ENCODE results near the gene SNW1.
"Not testable (repeated sequence)": the region's sequence is repeated elsewhere in the genome, so short reads cannot be mapped to it uniquely, and the experiment has no call there.

Gene SNW1

DNA sequence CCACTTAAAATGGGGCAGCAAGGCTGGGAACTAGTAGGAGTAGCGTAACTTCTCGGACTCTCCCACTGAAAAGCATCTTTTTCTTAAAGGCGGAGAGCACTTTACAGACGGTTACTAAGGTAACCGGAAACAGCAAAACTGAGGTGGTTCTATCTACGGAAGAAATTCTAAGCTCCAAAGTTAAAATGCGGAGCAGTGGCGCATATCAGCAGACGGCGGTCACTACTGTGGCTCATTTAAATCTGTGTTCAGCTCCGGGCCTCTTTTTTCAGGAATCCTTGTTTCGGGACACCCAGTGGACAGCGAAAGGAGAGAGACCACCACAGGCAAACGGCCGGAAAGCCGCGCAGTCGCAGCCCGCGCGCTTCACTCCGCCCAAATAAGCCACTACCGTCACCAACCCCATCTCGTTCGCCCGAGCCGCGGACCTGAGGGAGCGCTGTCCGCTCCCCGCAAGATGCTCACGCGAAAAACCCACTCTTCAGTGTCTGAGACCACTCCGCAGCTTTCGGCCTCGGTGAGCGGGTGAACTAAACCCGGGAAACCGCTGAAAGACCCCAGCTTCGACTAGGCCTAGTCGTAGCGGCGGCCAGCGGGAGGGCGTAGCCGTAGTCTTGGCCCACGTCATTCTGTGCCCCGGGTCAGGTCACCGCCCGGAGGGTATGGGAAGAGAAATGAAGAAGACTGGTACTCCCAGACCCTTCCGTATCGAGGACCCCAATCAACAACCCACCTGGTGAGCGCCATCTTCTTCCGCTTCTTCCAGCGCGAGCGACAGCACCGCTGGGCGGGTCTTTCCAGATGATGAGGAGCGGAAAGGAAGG, at the start of gene SNW1:
Gene SNW1, minus strand, starts transcription at position 776 of the 824 bp plus-strand sequence. Its CDS starts 29 bp downstream, at position 747.
- peak; percentile 96 for DNase-seq (ENCODE audit: low spot score)

DNA sequence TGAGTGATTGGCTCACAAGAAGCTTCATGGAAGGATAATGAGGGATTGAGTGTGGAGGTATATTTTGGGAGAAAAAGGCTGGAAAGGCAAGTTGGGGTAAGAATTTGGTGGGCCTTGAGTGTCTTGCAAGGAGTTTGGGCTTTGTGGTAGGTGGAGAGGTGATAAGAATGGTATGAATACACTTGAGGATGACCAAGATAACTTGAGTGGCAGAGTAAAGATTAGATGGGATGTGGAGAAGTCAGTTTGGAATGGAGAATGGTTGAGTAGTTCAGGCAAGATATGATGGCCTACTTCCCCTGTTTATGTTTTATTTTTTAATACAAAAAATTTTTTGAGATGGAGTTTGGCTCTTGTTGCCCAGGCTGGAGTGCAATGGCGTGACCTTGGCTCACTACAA, 48.1 kb upstream of the SNW1 start:
- no peak for DNase-seq (ENCODE audit: low spot score)

DNA sequence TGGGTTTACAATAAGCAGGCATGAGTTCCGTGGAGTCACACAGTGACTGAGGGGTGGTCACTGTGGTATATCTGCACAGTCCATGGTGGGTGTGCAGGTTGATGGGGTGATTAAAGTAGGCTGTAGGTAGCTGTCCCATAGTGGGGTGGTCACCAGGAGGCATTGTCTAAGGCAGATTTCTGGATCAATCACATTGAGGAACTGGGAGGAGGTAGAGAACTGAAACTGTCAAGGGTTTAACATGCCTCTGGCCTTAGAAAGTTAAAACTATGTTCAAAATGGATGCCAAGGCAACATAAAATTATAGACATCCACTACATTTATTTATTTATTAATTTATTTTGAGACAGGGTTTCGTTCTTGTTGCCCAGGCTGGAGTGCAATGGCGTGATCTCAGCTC, 47.3 kb upstream of the SNW1 start:
- no peak for DNase-seq (ENCODE audit: low spot score)

DNA sequence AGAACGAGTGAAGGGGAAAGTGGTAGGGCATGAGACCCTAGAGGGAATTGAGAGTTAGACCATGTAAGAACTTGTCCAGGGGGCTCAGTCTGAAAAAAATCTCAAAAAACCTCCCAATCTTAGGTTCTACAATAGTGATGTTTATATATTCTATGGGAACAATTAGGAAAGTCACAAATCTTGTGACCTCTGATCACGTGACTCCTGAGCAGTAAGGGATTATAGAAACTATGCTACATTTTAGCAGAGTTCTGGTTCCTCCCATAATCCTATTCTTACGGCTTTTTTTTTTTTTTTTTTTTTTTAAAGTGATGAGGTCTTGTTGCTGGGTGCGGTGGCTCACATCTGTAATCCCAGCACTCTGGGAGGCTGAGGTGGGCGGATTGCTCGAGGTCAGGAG, 44.8 kb upstream of the SNW1 start:
- DNase-seq (ENCODE audit: low spot score) = no peak

DNA sequence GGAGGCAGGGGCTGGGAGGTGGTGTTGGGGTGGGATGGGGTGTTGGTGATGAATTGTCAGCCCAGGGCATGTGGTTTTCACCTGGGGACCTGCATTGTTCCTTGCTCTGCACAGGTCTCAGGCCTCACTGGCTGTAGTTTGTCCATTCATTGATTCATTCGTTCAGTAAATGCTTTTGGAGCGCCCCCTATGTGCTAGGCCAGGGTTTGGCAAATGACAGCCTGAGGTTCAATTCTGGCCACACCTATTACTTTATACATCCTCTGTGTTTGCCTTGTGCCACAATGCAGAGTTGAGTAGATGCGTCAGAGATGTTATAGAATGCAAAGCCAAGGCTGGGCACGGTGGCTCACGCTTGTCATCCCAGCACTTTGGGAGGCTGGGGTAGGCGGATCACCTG, 43.6 kb upstream of the SNW1 start:
- no peak for DNase-seq (ENCODE audit: low spot score)

DNA sequence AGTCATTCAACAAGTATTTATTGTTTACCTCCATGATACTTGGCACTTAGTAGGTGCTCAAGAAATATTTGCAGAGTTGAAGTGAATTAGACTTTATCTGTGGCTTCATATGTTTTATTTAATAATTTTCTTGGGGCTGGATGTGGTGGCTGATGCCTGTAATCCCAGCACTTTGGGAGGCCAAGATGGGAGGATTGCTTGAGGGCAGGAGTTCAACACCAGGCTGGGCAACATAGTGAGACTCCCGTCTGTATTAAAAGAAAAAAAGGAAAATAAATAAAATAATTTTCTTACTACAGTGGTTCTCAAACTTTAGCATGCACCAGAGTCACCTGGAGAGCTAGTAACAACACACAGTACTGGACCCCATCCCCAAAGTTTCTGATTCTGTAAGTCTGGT, 39.9 kb upstream of the SNW1 start:
- no peak for DNase-seq (ENCODE audit: low spot score)

DNA sequence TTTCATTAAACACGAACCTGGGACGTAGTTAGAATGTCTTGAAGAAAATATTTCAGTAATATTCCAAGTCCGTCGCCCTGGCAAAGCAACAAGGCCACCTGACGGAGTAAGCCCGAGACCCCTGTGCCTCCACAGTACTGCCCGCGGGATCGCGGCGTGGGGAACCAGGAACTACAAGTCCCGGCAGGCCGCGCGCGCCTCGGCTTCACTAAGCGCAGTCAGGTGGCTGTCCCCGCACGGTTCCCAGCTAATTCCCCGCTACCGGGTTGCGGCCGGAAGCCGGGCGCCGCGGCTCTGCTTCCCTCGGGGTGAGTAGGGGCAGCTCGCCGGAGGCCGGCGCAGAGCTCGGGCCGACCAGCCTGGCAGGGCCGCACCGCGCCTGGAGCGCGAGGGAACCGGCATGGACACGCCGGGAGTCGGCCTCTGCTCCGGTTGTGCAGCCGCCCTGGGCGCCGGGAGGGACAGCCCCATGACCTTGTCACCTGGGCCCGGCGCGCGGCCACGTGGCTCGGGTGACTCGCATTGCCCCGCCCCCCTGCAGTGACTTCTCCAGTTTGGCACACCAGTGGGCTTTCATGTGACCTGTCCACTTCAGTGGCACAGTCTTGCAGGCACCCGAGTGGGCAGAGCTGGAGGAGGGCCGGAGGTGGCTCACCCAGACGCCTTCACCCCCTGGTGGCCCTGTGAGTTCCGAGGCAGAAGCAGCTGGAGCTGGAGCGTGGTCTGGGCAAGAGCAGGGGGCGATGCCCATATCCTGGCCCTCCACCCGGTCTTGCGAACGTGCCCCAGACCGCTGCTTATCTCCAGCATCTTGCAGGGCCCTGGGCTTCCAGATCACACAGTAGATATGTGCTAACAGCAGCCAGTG, 39.1 kb upstream of the SNW1 start, which contains the start of gene ADCK1:
Gene ADCK1, plus strand, starts transcription at position 247 of the 868 bp plus-strand sequence. CDS start 18,870 bp downstream, outside the sequence.
- peak; percentile 88 for DNase-seq (ENCODE audit: low spot score)

DNA sequence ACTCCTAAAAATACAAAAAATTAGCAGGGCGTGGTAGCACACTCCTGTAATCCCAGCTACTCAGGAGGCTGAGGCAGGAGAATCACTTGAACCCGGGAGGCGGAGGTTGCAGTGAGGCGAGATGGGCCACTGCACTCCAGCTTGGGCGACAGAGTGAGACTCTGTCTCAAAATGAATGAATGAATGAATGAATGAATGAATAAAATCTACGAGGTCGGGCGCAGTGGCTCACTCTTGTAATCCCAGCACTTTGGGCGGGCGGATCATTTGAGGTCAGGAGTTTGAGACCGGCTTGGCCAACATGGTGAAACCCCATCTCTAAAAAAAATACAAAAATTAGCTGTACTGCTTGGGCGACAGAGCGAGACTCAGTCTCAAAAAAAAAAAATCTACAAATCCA, 38.5 kb upstream of the SNW1 start:
- not testable (repeated sequence) for DNase-seq (ENCODE audit: low spot score)

DNA sequence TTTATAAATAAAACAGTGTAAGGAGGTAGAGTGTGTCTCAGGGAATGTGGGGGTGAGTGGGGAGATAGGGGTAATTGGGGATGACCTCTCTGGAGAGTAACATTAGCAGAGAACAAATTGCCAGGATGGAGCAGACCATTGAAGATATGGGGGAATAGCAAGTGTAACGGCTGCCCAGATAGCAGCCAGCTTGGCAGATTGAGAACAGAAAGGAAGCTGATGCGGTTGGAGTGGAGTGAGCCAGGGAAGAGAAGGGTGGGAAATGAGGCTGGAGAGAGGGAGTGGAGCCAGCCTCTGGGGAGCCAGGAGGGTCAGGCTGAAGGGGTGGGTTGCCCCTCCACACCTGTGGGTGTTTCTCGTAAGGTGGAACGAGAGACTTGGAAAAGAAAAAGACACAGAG, 33.4 kb upstream of the SNW1 start:
- no peak for DNase-seq (ENCODE audit: low spot score)

DNA sequence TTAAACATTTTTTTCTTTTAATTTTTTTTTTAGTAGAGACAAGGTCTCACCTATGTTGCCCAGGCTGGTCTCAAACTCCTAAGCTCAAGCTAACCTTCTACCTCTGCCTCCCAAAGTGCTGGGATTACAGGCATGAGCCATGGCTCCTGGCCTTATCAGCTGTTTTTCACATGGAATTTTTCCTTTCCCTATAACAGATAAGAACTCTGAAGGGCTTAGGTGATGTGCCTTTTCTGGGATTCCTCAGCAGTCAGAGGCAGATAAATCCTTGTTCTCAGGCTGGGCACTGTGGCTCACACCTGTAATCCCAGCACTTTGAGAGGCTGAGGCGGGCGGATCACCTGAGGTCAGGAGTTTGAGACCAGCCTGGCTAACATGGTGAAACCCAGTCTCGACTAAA, 32.3 kb upstream of the SNW1 start:
- not testable (repeated sequence) for DNase-seq (ENCODE audit: low spot score)

DNA sequence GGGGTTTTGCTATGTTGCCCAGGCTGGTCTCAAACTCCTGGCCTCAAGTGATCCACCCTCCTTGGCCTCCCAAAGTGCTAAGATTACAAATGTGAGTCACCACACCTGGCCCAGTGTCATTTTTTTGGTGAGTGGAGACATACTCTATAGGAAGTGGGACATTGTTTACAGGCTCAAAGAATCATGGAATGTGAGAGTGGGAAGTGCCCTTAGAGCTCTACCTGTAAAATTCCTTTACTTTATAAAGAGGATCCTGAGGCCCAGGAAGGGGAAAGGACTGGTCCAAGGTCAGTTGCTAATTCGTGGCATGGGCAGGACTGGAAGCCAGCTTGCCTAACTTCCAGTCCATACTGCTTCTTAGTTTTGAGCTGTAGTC, 30.3 kb upstream of the SNW1 start:
- no peak for DNase-seq (ENCODE audit: low spot score)

DNA sequence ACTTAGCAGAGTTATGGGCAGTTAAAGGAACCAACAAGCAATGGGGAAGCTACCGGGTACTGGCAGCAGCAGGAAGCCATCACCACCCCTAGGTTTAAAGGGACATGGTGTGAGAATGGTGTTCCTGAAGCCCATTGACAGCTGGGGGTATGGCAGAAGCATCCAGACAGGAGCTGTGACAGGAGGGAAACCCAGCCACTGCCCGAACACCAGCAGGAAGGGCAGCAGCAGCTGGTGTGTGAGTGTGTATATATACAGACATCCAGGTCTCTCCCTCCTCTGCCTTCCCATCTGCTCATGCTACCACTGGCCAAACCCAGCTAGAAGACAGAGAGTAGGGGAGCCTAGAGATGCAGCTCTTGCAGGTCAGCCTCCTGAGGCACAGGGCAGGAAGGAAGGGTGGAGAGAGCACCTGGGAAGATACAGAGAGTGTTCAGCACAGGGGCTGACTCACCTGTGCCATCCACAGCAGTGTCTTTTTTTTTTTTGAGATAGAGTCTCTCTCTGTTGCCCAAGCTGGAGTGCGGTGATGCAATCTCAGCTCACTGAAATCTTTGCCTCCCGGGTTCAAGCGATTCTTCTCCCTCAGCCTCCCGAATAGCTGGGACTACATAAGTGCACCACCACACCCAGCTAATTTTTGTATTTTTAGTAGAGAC, 29.7 kb upstream of the SNW1 start:
- no peak for DNase-seq (ENCODE audit: low spot score)

DNA sequence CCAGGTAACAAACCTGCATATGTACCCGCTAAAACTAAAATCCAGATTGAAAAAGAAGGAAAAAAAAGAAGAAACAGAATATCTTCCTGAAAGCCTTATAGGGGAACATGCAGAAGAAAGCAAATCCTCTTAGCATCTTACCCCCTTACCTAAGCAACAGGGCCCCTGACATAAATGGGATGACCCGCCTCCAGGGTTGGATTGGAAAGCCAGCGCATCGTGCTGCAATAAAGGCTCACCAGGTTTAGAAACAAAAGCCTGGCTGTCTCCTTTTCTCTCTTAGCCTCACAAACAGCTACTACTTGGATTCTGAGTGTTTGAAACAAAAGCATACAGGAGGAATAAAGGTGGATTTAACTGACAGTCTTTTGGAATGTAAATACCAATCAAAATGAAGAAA, 25.2 kb upstream of the SNW1 start:
- DNase-seq (ENCODE audit: low spot score) = no peak

DNA sequence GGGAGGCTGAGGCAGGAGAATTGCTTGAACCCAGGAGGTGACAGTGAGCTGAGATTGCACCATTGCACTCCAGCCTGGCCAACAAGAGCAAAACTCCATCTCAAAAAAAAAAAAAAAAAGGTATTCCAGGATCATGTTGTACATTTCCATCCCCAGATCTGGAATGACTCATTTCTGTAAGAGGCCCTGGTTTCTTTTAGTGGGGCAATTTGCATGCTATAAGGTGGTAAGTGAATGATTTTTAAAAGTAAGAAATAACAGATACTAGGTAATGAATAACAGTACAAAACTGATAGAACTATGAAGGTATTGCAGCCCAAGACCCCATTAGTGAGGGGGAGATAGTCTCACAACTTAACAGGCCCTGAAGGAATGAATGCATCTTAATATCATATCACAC, 21.2 kb upstream of the SNW1 start:
- no peak for DNase-seq (ENCODE audit: low spot score)

DNA sequence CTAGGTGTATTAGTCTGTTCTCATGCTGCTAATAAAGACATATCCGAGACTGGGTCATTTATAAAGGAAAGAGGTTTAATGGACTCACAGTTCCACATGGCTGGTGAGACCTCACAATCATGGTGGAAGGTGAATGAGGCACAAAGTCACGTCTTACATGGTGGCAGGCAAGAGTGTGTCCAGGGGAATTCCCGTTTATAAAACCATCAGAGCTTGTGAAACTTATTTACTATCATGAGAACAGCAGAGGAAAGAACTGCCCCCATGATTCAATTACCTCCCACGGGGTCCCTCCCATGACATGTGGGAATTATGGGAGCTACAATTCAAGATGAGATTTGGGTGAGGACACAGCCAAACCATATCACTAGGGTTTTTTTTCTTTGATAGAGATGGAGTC, 13.0 kb upstream of the SNW1 start:
- DNase-seq (ENCODE audit: low spot score) = not testable (repeated sequence)

DNA sequence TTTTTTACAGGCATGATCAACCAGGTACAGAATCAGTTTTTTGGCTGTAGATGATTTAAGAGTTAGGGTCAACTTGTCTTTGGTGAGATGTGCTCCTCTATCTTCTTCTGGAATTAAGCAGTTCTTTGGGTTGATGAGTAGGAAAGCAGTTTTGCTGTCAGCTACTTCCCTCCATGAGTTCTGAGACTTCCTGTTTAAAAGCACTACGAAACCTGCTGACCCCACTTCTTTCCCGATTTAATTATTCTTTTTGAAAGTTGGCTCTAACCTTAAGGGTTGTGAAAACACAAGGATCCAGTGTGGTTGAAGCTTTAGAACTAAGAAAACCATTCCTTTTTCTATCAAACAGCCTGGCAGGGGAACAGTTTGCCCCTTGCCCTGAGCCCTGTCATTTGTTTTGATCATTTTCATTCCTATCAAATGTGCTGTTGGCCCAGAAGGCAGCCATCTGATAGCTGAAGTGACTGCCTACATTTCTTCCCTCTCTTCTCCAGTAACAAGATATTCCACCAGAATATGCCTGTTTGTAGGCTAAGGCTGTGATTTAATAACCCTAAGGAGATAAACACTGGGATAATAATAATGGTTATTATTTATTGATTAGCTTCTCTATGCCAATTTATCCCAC, 7.6 kb upstream of the SNW1 start:
- DNase-seq (ENCODE audit: low spot score) = not testable (repeated sequence)

DNA sequence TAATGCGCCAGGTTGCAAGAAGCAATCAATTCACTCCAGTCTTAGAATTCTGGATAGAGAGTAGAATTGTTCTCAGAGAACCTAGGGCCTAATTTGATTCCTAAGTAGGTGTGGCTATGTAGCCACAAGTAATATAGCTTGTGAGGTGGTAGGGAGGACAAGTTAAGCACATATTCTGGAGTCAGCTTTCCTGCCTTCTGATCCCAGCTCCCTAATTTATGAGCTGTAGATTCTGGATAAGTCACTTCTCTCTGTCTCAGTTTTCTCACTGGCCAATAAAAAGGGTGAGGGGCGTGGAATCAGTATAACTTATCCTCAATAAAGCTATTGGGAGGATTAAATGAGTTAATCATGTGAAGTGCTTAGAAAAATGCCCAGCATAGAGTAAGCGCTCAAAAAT, 3.0 kb upstream of the SNW1 start:
- DNase-seq (ENCODE audit: low spot score) = no peak

DNA sequence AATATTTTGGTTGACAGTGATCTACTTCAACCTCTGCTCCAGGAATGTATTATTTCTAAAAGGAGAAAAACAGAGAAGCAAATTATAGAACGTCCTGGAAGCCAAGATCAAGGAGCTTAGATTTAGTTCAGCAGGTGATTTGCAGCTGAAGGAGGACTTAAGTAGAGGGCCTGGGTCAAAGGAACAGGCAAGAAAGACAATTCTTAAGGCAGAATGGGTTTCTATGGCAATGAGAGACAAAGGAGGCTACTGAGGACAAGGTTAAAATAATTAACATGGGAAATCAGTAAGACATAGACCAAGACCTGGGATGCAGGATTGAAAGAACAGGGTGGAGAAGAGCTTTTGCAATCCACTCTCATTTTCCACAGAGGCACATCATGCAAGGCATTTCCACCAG, 2.4 kb upstream of the SNW1 start:
- DNase-seq (ENCODE audit: low spot score) = no peak

DNA sequence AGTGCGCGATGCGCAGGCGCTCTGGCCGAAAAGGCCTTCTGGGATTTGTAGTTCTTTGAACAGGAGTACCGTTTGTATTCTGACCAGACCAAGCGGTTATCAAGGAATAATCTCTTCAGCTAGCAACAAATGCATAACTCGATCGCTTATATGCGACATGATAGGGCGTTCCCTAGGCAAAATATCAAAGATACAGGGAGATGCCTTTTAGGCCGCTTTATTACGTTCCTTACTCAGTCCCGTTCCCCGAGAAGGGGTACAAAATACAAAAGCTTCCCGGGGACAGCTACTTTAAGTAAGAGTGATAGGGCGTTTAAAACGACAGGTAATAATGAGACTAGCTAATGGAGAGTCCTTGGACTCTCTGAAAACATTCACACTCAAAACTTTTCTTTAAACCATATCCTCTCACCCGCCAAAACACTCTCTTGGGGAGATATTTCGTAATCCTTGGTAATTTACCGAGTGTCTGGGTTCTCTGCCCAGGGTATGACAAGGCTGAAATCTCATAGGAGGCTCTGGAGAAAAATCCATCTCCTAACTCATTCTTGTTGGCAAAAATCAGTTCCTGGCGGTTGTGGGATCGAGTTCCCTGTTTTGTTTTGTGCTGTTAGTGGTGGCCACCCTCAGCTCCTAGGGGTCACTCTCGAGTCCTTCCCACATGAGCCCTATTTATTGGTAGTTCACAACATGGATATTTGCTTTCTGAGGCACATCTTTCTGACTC, 412 bp upstream of the SNW1 start:
- peak; percentile 63 for DNase-seq (ENCODE audit: low spot score)

DNA sequence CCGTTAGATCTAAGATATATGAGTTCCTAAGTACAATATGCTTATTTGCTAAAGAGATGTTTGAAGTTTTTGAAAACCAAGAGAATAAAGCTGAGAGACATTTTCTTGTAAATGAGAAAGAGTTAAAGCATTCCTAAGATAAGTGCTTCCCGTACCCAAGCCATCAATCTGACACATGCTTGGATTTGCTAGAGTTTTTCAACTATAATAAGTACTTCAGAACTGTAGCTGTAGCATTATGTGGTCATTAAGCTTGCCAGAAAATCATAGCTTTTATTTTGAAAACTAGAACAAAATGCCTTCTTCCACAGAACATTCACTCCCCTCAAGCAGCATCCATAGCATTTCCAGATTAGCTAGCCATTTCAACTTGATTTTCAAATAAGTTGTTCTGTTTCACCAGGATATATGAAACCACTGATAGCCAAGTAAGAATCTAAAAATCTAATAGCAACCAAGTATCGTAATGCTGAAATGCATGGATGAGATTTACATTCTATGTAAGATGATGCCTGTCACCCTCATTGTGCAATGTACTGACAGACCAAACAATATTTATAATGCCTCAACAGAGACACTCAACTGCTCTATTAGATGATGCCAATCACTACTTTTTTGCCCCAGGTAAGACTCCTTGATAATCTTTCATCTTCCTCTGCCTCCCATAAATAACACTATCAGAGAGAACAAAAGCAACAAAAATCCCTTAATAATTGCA, 8.0 kb downstream of the SNW1 start:
- no peak for DNase-seq (ENCODE audit: low spot score)

DNA sequence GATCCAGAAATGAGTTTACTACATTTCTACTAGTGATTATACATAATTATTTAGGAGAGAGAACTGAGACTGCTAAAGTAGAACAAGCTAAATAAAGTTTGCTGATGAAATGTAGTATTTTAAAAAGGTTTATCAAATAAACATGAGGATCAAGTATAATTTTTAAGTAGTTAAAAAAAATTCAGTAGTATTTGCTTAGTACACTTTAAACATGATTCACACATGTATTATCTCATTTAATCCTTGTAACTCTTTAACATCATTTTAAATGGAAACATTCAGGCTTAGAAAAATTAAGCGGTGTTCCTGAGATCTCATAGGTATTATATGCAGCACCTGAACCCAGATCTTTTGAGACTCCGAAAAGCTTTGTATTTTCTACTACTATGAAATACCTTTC, 8.7 kb downstream of the SNW1 start:
- no peak for DNase-seq (ENCODE audit: low spot score)

All from globus pallidus (tissue), 1 donor.